ENCODE measurements around the gene CT47C1. TPM values are rescaled to one million over a fixed set of nuclear protein-coding genes. Genes with fewer than 3 reads are reported as not detected.

CT47C1 gene
- total RNA-seq, 2 experiments from 2014 or later: not detected

DNA sequence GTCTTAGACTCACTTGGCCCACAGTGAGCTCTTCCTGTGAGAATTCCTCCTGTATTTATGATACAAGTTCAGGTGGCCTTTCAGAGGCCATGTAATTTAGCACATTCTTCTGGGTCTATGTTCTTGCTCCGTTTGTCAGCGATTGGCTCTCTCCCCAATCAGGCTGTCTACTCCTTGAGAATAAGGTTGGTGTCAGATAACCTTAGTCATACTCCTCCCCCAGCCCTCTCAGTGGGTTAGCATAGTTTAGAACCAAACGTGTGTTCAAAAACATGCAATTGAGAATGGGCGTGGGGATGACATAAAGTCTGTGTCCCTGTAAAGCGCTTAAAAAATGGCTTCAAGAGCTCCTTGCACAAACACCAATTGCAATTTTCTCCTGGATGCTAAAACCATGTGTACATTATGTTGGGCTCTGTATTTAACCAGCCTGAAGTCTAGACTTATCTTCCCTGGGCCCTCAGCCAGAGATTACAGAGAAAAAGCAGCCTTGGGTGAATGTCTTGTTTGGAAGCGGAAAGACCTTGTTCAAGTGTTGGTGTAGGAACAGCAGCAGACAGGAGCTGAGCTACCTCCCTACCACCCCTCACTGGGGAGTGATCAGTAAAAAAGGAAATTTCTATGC is 9.9 kb upstream of the CT47C1 start:
- DNase-seq: no peak
- no peak overlapping the region for H3K4me3 Mint-ChIP-seq
- H3K27ac Mint-ChIP-seq: no peak overlapping the region
- H3K36me3 Mint-ChIP-seq (ENCODE audit: low read depth): no peaks in the 10 kb centered on the region
- H3K4me1 Mint-ChIP-seq: no peaks in the 10 kb centered on the region
- POLR2A ChIA-PET: no interaction called here
- CTCF ChIA-PET: no interaction called here
- peaks cover 7% of the 10 kb centered on the region for H3K27me3 Mint-ChIP-seq
- no peaks in the 10 kb centered on the region for H3K9me3 Mint-ChIP-seq

DNA sequence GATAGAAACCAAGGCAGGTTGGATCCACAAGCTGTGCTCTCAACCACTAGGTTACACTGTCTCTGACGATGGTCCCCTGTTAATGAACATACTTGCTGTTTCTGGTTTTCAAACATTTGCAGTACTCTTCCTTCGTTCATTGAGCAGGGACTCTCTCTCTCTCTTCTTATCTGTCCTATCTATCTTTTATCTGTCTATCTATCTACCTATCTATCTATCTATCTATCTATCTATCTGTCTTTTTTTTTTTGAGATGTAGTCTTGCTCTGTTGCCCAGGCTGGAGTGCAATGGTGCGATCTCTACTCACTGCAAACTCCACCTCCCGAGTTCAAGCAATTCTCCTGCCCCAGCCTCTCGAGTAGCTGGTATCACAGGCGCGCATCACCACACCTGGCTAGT is 9.4 kb upstream of the CT47C1 start:
- no peaks in the 10 kb centered on the region for H3K36me3 Mint-ChIP-seq (ENCODE audit: low read depth)
- peaks cover 7% of the 10 kb centered on the region for H3K27me3 Mint-ChIP-seq
- no peaks in the 10 kb centered on the region for H3K4me1 Mint-ChIP-seq
- CTCF ChIA-PET: no interaction called here
- no peak overlapping the region for H3K4me3 Mint-ChIP-seq
- POLR2A ChIA-PET: no interaction called here
- no peak overlapping the region for H3K27ac Mint-ChIP-seq
- DNase-seq: no peak
- no peaks in the 10 kb centered on the region for H3K9me3 Mint-ChIP-seq

DNA sequence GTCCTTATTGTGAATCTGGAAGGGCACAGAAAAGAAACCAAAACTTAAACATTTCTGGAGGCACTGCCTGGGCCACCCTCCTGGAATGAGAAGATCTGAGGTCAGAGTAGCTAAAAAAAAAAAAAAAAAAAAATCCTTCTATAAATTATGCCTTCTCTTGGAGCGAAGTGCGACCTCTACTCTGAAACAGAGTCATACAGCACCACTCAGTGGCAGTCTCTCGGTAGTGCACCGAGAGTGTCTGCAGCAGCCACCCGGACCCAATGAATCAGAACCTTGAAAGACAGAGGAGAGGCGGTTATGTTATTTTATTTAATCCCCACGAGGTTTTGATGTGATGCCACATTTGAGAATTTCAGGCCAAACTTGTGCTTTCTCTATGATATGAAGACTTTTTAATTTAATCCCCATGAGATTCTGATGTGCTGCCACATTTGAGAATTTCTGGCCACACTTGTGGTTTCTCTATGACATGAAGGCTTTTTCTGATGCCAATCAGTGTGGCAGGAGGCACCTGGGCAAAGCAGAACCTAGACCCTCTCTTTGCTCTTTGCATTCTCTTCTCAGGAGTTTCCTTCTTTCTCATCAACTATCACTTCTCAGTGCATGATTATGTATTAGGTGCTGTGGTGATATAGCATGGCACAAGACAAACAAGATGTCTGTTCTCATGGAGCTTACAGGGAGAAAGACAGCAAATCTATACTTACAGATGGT is 5.6 kb upstream of the CT47C1 start:
- peak; percentile 18 for DNase-seq
- CTCF ChIA-PET: interaction anchor here (1.2 to 1.6 kb wide), 3 partner anchors 8 to 233 kb away, joined by 3 to 6 read pairs (median 3); no protein-coding TSS in a partner anchor
- H3K27ac Mint-ChIP-seq: no peak overlapping the region
- H3K4me3 Mint-ChIP-seq: no peak overlapping the region
- H3K4me1 Mint-ChIP-seq: no peaks in the 10 kb centered on the region
- peaks cover 2% of the 10 kb centered on the region for H3K27me3 Mint-ChIP-seq
- no peaks in the 10 kb centered on the region for H3K9me3 Mint-ChIP-seq
- H3K36me3 Mint-ChIP-seq (ENCODE audit: low read depth): no peaks in the 10 kb centered on the region
- POLR2A ChIA-PET: no interaction called here

DNA sequence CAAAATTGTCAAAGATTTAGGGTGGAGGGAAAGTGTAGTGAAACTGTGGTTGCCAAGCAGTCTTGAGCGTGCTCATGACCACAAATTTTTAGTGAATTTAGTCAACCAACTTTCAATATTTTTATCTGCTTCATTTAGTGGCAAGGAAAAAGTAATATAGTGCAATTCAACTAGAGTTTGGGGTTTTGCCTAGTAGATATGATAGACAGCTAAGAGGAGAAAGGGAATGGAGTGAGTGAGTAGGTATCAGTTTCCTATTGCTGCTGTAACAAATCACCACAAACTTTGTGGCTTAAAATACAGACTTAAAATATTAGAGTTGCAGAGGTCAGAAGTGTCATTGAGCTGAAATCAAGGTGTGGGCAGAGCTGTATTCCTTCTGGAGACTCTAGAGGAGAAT is 3.7 kb upstream of the CT47C1 start:
- ChIA-PET CTCF (no interaction called here), POLR2A (no interaction called here)
- Mint-ChIP-seq H3K27ac (no peak overlapping the region), H3K27me3 (no peaks in the 10 kb centered on the region), H3K9me3 (no peaks in the 10 kb centered on the region), H3K4me3 (no peak overlapping the region), H3K36me3 (ENCODE audit: low read depth) (no peaks in the 10 kb centered on the region), H3K4me1 (no peaks in the 10 kb centered on the region)
- no peak for DNase-seq

DNA sequence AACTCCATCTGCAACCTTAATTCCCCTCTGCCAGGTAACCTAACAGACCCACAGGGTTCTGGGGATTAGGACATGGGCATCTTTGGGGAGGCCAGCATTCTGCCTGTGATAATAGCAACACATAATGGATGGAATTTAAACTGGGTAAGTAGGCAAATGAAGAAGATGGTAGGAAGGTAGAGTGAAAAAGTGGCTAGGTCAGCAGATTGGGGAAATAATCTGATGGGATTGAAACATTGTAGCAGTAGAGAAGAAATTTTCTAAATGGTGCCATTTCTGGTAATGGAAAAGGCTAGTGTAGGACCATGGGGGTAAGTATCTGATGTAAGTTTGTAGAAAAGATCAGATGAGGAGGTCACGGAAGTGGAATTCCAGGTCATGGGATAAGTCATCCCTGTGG is 3.0 kb upstream of the CT47C1 start:
- Mint-ChIP-seq H3K9me3 (no peaks in the 10 kb centered on the region), H3K36me3 (ENCODE audit: low read depth) (no peaks in the 10 kb centered on the region), H3K27ac (no peak overlapping the region), H3K4me3 (no peak overlapping the region), H3K4me1 (no peaks in the 10 kb centered on the region), H3K27me3 (no peaks in the 10 kb centered on the region)
- ChIA-PET CTCF (no interaction called here), POLR2A (no interaction called here)
- DNase-seq: no peak

GRCh38 chrX:119071381-119071780 is 1.4 kb upstream of the CT47C1 start:
- Mint-ChIP-seq H3K36me3 (ENCODE audit: low read depth) (no peaks in the 10 kb centered on the region), H3K4me1 (no peaks in the 10 kb centered on the region), H3K4me3 (no peak overlapping the region), H3K27me3 (no peaks in the 10 kb centered on the region), H3K27ac (no peak overlapping the region), H3K9me3 (no peaks in the 10 kb centered on the region)
- ChIA-PET POLR2A (no interaction called here), CTCF (no interaction called here)
- no peak for DNase-seq

DNA sequence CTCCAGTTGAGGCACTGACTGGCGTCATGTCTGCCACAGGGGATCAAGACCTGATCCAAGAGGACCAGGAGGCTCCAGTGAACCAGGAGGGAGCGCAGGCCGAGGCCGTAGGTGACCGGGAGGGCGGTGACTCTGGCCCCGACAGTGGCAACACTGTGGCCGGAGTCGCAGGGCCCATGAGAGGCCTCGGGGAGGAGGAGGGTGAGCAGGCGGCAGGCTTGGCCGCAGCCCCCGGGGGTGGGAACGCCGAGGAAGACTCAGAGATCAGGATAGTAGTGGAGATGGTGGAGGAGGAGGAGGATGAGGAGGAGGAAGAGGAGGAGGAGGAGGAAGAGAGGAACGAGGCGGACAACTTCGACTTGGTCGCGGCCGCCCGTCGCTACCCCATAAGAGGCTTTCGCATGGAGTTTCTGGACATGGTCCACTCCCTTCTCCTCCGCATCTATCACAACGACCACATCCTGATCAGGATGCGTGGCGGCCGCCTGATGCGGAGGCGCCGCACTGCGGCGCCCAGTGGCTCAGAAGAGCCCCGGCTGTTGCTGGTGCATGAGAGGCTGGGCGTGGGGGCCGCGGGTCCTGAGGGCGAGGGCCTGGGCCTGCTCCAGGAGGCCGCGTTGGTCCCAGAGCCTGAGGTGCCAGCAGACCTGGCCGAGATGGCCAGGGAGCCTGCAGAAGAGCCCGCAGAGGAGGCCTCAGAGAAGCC is 560 bp downstream of the CT47C1 start:
- POLR2A ChIA-PET: no interaction called here
- Mint-ChIP-seq H3K27me3 (peaks cover 3% of the 10 kb centered on the region), H3K27ac (no peak overlapping the region)

GRCh38 chrX:119073911-119074310 is 1.1 kb downstream of the CT47C1 start:
- no peaks in the 10 kb centered on the region for H3K4me1 Mint-ChIP-seq
- no peak for DNase-seq
- ChIA-PET POLR2A (no interaction called here), CTCF (no interaction called here)
- H3K36me3 Mint-ChIP-seq (ENCODE audit: low read depth): no peaks in the 10 kb centered on the region
- H3K9me3 Mint-ChIP-seq: no peaks in the 10 kb centered on the region
- no peak overlapping the region for H3K27ac Mint-ChIP-seq
- H3K4me3 Mint-ChIP-seq: no peak overlapping the region
- peaks cover 3% of the 10 kb centered on the region for H3K27me3 Mint-ChIP-seq

More for the DNA sequence above, 560 bp downstream of the CT47C1 start:
- Mint-ChIP-seq H3K4me1 (no peaks in the 10 kb centered on the region), H3K9me3 (no peaks in the 10 kb centered on the region), H3K4me3 (no peak overlapping the region), H3K36me3 (ENCODE audit: low read depth) (no peaks in the 10 kb centered on the region)
- CTCF ChIA-PET: no interaction called here
- DNase-seq: no peak

GRCh38 chrX:119075270-119076025 is 2.7 kb downstream of the CT47C1 start:
- no peak for DNase-seq
- no peaks in the 10 kb centered on the region for H3K9me3 Mint-ChIP-seq
- H3K4me3 Mint-ChIP-seq: no peak overlapping the region
- ChIA-PET CTCF (interaction anchor here (1.7 kb wide), 1 partner anchor 9 kb away, joined by 6 read pairs; no protein-coding TSS in a partner anchor), POLR2A (no interaction called here)
- H3K27ac Mint-ChIP-seq: no peak overlapping the region
- H3K36me3 Mint-ChIP-seq (ENCODE audit: low read depth): no peaks in the 10 kb centered on the region
- H3K4me1 Mint-ChIP-seq: no peaks in the 10 kb centered on the region
- peaks cover 5% of the 10 kb centered on the region for H3K27me3 Mint-ChIP-seq

GRCh38 chrX:119082278-119082677 is 9.5 kb downstream of the CT47C1 start:
- Mint-ChIP-seq H3K27me3 (peaks cover 5% of the 10 kb centered on the region), H3K9me3 (no peaks in the 10 kb centered on the region), H3K4me3 (no peak overlapping the region), H3K36me3 (ENCODE audit: low read depth) (no peaks in the 10 kb centered on the region), H3K27ac (no peak overlapping the region), H3K4me1 (no peaks in the 10 kb centered on the region)
- ChIA-PET POLR2A (no interaction called here), CTCF (no interaction called here)
- no peak for DNase-seq

GRCh38 chrX:119084766-119085165 is 12.0 kb downstream of the CT47C1 start:
- CTCF ChIA-PET: no interaction called here
- no peak for DNase-seq
- Mint-ChIP-seq H3K27ac (no peak overlapping the region), H3K27me3 (no peaks in the 10 kb centered on the region), H3K4me3 (no peak overlapping the region), H3K9me3 (no peaks in the 10 kb centered on the region), H3K4me1 (no peaks in the 10 kb centered on the region), H3K36me3 (ENCODE audit: low read depth) (no peaks in the 10 kb centered on the region)
- POLR2A ChIA-PET: no interaction called here

GRCh38 chrX:119087121-119087520 is 14.3 kb downstream of the CT47C1 start:
- Mint-ChIP-seq H3K36me3 (ENCODE audit: low read depth) (no peaks in the 10 kb centered on the region), H3K9me3 (no peaks in the 10 kb centered on the region), H3K27me3 (peaks cover 3% of the 10 kb centered on the region), H3K4me3 (no peak overlapping the region), H3K4me1 (no peaks in the 10 kb centered on the region), H3K27ac (no peak overlapping the region)
- no peak for DNase-seq
- POLR2A ChIA-PET: no interaction called here
- CTCF ChIA-PET: no interaction called here

GRCh38 chrX:119089619-119090018 is 16.8 kb downstream of the CT47C1 start:
- DNase-seq: no peak
- H3K27me3 Mint-ChIP-seq: peaks cover 3% of the 10 kb centered on the region
- no peak overlapping the region for H3K4me3 Mint-ChIP-seq
- H3K36me3 Mint-ChIP-seq (ENCODE audit: low read depth): no peaks in the 10 kb centered on the region
- ChIA-PET CTCF (no interaction called here), POLR2A (no interaction called here)
- no peak overlapping the region for H3K27ac Mint-ChIP-seq
- no peaks in the 10 kb centered on the region for H3K9me3 Mint-ChIP-seq
- no peaks in the 10 kb centered on the region for H3K4me1 Mint-ChIP-seq

All from activated CD4-positive, alpha-beta memory T cell treated with anti-CD3 and anti-CD28 coated beads, Interleukin-2, amount 10 ng/mL, durations not matched to agents 7 days and 5 days (primary cell).